ENCODE measurements around the gene CIBAR2. TPM values are rescaled to one million over a fixed set of nuclear protein-coding genes. Genes with fewer than 3 reads are reported as not detected.

CIBAR2 gene
- total RNA-seq, 2 donors from 2014 or later, result not detected

- Histone ChIP-seq H3K9me3 (no peaks in the 10 kb centered on the region), H3K4me3 (no peak overlapping the region), H3K4me1 (replicated peaks) (peaks cover 5% of the 10 kb centered on the region), H3K27ac (no peak overlapping the region), H3K27me3 (replicated peaks; ENCODE audit: insufficient read depth) (no peaks in the 10 kb centered on the region), H3K36me3 (no peaks in the 10 kb centered on the region)
- DNase-seq (ENCODE audit: low spot score), result no peak
- TF ChIP-seq POLR2AphosphoS5 (IDR thresholded peaks at IDR 0.05) (no peak), CTCF (IDR thresholded peaks at IDR 0.05) (no peak), POLR2A (IDR thresholded peaks at IDR 0.05) (no peak)
- intact Hi-C loops (cut with DNase I), result no loop called here
- 93% methylated on average over 20 of the region's 20 CpGs for WGBS
These were observed 20.4 kb upstream of the CIBAR2 start for GRCh38 chr16:85132456-85133289.

- no peak for TF ChIP-seq CTCF (IDR thresholded peaks at IDR 0.05)
- TF ChIP-seq POLR2AphosphoS5 (IDR thresholded peaks at IDR 0.05), result no peak
- TF ChIP-seq POLR2A (IDR thresholded peaks at IDR 0.05), result no peak
- Histone ChIP-seq H3K27me3 (replicated peaks; ENCODE audit: insufficient read depth) (no peaks in the 10 kb centered on the region), H3K9me3 (no peaks in the 10 kb centered on the region), H3K4me3 (no peak overlapping the region), H3K36me3 (no peaks in the 10 kb centered on the region), H3K4me1 (replicated peaks) (no peaks in the 10 kb centered on the region), H3K27ac (peak overlapping the region; percentile 37 to 60)
- WGBS, result 64% methylated on average over 5 of the region's 5 CpGs
- no peak for DNase-seq (ENCODE audit: low spot score)
- intact Hi-C loops (cut with DNase I), result no loop called here
These were observed 18.4 kb upstream of the CIBAR2 start for GRCh38 chr16:85130705-85131028.

DNA sequence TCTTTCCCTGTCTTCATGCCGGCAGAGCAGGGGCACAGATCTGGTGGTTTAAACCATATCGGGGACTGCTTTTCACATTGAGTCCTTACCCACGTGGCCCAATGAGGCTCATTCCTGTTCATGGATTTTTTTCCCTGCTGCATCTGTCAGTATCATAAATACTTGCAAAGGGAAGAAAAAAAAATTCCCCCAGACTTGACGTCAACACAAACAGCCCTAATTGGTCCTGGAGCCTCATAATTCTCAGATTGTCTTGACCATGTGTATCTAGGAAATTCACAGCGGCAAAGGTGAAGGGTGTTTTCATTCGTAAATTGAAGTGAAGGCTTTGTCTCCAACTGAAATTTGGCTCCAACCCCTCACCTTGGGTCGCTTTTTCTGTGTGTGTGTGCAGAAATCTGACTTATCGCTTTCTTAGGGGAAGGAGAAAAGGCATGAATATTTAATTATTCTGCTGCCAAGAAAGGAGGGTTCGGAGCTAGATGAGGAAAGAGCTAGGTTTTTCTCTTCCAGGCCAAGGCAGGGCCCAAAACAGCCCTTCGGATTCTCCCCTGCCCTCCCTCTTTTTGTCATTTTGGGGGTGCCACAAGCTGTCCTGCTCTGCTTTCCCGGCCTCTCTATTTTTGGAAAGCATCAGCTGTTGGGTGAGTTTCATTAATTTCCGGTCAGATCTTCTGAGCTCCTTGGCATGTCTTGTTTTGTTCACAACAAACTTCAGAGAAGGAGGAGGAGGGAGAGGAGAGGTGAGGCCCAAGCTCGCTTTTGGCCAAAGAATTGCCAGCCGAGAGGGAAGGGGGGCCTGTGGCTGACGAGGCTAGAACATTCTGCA lies 17.8 kb upstream of the CIBAR2 start:
- no peaks in the 10 kb centered on the region for H3K4me1 ChIP-seq (replicated peaks)

GRCh38 chr16:85128079-85128837 lies 16.0 kb upstream of the CIBAR2 start:
- Histone ChIP-seq H3K4me3 (no peak overlapping the region), H3K27me3 (replicated peaks; ENCODE audit: insufficient read depth) (no peaks in the 10 kb centered on the region), H3K27ac (no peak overlapping the region), H3K9me3 (no peaks in the 10 kb centered on the region), H3K36me3 (no peaks in the 10 kb centered on the region), H3K4me1 (replicated peaks) (no peaks in the 10 kb centered on the region)
- DNase-seq (ENCODE audit: low spot score), result no peak
- 93% methylated on average over 9 of the region's 9 CpGs for WGBS
- TF ChIP-seq POLR2AphosphoS5 (IDR thresholded peaks at IDR 0.05) (no peak), CTCF (IDR thresholded peaks at IDR 0.05) (no peak), POLR2A (IDR thresholded peaks at IDR 0.05) (no peak)
- intact Hi-C loops (cut with DNase I), result no loop called here

More for the DNA sequence above, 17.8 kb upstream of the CIBAR2 start:
- Histone ChIP-seq H3K9me3 (no peaks in the 10 kb centered on the region), H3K27me3 (replicated peaks; ENCODE audit: insufficient read depth) (no peaks in the 10 kb centered on the region), H3K36me3 (no peaks in the 10 kb centered on the region), H3K4me3 (no peak overlapping the region), H3K27ac (peak overlapping the region; percentile 37 to 60)
- intact Hi-C loops (cut with DNase I), result no loop called here
- DNase-seq (ENCODE audit: low spot score), result no peak
- TF ChIP-seq CTCF (IDR thresholded peaks at IDR 0.05) (no peak), POLR2AphosphoS5 (IDR thresholded peaks at IDR 0.05) (peak; percentile 60)
- WGBS, result 21% methylated on average over 15 of the region's 15 CpGs
